HT-29 (cell line): Measurements from ENCODE around the gene MAP2K3. TPM values are rescaled to one million over a fixed set of nuclear protein-coding genes. Genes with fewer than 3 reads are reported as not detected.

Experiments used
- total RNA-seq: library from RNA; depleted of rRNA; stranded (reverse); fragments of >200 nt; shearing (Covaris generic); gene quantifications from 2 replicates; pipeline ENCODE4 v1.2.3, GENCODE V29; 2014; rRNA removed

MAP2K3 gene
- total RNA-seq, 1 experiment from 2014 or later, result 89.9 TPM

Other genes with a start within 250 kb of the MAP2K3 start
- gene USP22, start 241.7 kb upstream of the MAP2K3 start, total RNA-seq, result 94.3 and 110 TPM in 2 replicates
- gene DHRS7B, start 157.7 kb upstream of the MAP2K3 start, total RNA-seq, result 24.5 and 26.9 TPM in 2 replicates
- 34.1 and 36.5 TPM in 2 replicates for gene TMEM11, start 70.5 kb upstream of the MAP2K3 start, total RNA-seq
- 0.97 and 1.1 TPM in 2 replicates for gene NATD1, start 31.3 kb upstream of the MAP2K3 start, total RNA-seq
- gene KCNJ12, start 91.6 kb downstream of the MAP2K3 start, total RNA-seq, result not detected in 2 replicates